ENCODE measurements around the gene P3H2.
A peak's percentile ranks its signal among the peaks of the same experiment; 100 is the strongest.
"Not testable (repeated sequence)": the region's sequence is repeated elsewhere in the genome, so short reads cannot be mapped to it uniquely, and the experiment has no call there.

P3H2 gene

GRCh38 chr3:189967254-189967865 lies 153.3 kb downstream of the P3H2 start:
- DNase-seq, result peak; percentile 64

GRCh38 chr3:189966843-189967242 lies 153.9 kb downstream of the P3H2 start:
- no peak for DNase-seq

DNA sequence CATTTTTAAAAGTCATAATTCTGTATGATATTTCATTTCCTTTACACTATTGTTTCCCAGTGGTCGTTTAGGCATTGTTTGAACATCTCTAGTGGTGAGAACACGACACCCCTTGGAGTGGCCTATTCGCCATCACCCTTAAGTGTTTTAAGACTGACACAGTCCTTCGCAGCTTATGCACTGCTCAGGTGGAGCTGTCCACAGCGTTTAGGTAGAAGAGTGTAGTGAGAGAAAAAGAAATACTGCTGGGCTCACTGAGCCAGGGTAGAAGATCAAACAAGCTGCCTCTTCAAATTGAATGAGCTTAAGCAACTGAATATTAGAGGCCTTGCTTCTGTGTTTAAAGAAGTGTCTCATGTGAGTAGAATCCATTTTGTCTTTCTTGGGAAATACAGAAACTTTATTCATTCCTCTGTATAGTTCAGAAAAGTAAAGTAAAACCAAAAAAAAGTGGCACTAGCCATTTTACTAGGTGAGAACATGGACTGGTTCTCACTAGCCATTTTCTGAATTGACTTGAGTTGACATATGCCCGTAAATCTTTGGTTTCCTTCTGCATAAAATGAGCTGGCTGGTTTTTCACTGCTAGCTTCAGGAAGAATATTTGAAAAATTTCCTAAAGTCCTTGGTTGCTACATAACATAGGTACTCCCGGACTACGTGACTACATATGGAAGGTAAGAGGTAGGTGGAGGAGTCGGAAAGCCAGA lies 155.9 kb downstream of the P3H2 start:
- DNase-seq, result no peak

- DNase-seq, result no peak
Observed at GRCh38 chr3:189962466-189962865, 158.2 kb downstream of the P3H2 start.

- DNase-seq, result peak; percentile 80
Observed at GRCh38 chr3:189961522-189962161, 159.1 kb downstream of the P3H2 start.

- DNase-seq, result not testable (repeated sequence)
Observed at GRCh38 chr3:189961086-189961485, 159.6 kb downstream of the P3H2 start.

DNA sequence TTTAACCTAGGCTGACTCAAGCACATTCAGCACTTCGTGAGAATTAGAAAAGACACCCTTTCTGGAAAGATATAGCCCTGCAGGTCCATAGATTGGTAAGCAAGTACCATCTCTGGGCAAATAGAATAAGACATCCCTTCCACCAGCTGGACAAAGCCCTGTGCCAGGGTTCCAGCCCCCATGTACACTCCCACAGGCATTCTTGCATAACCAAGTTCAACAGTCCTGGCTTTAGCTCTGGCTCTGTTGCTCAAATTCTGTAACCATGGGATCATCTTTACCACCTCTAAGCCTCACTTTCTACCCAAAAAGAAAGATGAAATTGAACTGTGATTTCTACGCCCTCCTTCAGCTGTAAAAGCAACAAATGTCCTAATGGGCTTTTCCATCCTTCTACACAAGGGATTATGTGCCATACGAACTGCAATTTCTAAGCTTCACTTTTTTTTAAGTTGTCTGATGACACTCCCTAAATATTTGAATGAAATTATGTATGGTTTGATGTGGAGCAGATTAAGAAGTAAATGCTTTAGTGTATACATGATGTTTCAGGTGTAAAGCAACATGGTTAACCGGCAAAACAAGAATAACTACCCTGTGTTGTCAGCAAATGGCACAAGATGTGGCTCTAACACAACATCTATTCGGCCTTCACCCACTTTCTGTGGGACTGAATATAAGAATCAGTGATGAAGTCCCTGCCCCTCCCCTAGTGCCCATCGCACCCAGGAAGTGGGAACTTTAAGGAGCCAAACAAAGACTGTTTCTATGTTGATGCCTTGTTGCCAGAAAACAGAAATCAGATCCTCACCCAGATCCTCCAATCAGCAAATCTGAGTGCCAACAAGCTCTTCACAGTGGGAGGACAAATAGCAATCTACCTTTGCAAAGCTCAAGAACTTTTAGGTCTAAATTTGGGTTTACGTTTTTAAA lies 165.7 kb downstream of the P3H2 start:
- no peak for DNase-seq

- DNase-seq, result no peak
Observed at GRCh38 chr3:189953551-189953950, 167.1 kb downstream of the P3H2 start.

- DNase-seq, result no peak
Observed at GRCh38 chr3:189952272-189952671, 168.4 kb downstream of the P3H2 start.

- no peak for DNase-seq
Observed at GRCh38 chr3:189950258-189950657, 170.4 kb downstream of the P3H2 start.

DNA sequence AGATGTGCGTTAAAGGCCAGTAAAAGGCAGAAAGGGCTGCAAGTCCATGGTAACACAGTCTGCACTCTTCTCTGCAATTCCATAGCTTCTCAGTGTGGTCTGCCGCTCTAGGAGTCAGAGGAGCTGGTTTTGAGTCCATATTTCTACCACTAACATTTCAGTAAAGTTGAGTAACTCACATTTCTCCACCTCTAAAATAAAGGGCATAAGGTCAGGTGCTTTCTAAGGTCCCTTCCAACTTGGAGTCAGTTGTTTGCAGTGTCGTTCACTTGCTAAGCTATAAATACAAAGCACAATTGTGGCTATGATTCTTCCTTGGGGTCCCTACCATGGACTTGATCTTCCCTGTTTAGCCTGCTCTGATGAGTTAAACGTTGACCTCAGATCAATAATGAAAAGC lies 171.1 kb downstream of the P3H2 start:
- no peak for DNase-seq

GRCh38 chr3:189948724-189949045 lies 172.0 kb downstream of the P3H2 start:
- no peak for DNase-seq

DNA sequence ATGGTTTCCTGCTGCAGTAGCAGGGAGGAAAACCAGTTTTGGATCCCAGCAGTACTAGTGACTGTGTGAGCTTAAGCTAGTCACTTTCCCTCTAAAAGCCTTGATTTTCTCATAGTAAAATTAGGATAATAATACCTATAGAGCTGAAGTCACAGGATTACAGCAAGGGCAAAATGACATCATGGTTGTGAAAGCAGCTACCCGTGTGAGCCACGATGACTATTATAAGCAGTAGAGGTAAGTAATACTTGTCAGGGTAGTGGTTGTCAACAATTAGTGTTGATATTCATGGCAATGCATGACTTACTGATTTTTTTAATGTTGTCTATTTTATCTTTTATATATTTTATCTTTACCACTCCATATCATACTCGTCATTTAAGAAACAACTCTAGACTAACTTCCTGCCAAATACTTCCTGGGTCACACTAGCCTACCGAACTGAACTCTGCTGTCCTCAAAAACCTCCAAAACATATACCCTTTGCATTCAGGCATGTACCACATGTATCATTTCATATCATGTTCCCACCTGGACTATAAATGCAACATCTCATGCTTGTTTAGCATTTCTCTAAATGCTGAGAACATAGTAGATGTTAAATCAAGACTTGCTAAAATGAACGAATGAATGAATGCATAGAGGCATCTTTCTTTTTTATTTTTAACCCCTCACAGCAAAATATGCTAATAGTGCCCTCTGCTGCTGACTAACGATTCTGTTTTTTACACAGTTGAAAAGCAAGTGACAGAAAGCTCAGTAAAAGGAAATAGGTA lies 172.6 kb downstream of the P3H2 start:
- peak; percentile 55 for DNase-seq

- no peak for DNase-seq
Observed at GRCh38 chr3:189947068-189947467, 173.6 kb downstream of the P3H2 start.

- no peak for DNase-seq
Observed at GRCh38 chr3:189945935-189946709, 174.6 kb downstream of the P3H2 start.

- DNase-seq, result no peak
Observed at GRCh38 chr3:189944285-189945145, 176.2 kb downstream of the P3H2 start.

DNA sequence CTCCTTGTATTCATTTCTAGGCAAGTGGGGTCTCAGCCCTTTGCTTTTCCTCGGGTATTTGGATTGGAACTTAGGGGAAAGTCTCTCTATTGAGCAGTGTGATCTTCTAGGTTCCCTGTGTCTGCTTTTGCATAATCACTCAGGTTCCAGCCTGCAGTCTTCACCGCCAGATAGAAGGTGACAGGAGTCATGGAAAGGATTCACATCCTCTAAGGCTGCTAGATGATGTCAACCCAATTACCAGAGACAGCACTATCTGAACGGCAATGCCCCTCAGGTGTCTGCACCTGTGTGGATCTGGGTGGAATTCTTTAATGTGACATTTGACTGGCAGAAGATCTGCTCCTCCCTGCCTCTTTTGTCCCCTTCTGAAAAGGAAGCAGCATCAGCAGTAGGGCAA lies 177.7 kb downstream of the P3H2 start:
- no peak for DNase-seq

DNA sequence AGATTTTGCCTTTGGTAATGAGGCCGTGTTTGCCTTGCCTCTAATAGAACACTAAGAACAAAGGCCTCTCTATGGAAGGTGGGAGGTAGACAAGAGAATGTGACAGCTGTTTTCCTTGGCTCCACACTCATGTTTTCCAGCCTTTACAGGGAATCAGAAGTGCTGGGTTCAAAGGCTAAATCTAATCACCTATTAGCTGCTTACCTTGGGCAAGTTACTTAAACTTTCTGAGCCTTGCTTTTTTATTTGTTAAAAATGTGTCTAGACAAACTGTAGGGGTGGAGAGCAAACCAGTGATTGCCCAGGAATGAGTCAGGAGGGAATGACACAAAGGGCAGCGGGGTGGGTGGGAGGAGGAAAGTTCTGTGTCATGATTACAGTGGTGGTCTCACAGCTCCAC lies 179.0 kb downstream of the P3H2 start:
- DNase-seq, result no peak

- no peak for DNase-seq
Observed at GRCh38 chr3:189941125-189941524, 179.6 kb downstream of the P3H2 start.

DNA sequence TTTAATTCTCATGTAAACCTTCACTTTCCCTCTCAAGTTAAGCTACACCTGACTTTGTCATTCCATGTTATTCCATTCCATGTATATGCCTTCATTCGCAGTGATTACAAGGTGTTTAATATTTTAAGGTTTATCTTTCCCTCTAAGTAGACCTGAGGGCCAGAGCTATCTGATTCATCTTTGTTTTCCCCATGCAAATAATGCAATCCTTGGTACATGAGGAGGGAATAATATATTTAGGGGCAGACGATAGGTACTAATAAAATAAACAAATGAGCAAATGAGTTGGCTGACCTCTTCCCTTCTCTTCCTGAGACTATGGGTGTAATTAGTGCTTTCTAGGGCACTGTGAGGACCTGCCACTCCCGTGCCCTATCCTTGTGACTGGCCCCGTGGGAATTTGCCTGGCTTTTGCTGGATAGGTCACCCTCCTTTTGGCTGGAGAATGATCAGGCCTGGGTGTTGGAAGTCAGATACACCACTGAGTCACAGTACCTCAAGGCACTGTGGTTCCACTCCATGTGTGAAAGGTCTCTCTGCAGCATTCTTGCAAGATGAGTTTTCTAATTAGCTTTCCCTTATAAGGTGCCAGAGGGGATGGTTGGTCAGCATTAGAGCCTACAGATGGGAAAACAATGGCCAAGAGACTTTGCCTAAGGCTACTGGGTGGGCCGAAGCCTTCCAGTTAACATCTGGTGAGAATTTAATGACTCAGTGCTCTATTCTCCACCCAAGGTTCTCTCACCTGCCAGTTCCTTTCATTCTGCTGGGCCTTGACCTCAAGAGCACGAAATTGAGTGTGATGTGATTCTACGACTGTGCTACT lies 183.2 kb downstream of the P3H2 start:
- DNase-seq, result no peak
